Breast epithelium (tissue), 4 donors: ENCODE measurements around the gene ZNF106. TPM values are rescaled to one million over a fixed set of nuclear protein-coding genes. Genes with fewer than 3 reads are reported as not detected.

Experiments used
- DNase-seq, 2 donors: peaks; one replicate each; pipeline ENCODE4 v3.0.0-alpha.2; 2019; ENCODE audit warnings: low spot score in 2 of 2
- H3K27ac ChIP-seq, 2 donors: fragments of 200-600 bp; sonication (generic) in 1 of 2; one replicate each; pipeline ENCODE4 v1.5.1; 2016 to 2019; ENCODE audit warnings: mild to moderate bottlenecking in 1 of 2
- H3K27me3 ChIP-seq, 2 donors: fragments of 200-600 bp; sonication (generic) in 1 of 2; one replicate each; pipeline versions ENCODE4 v1.5.1 to v1.6.0; 2017 to 2019; ENCODE audit warnings: control low read depth in 1 of 2, mild to moderate bottlenecking in 1 of 2
- H3K36me3 ChIP-seq: fragments of 200-600 bp; one replicate; pipeline ENCODE4 v1.5.1; 2019
- H3K4me1 ChIP-seq, 2 donors: fragments of 200-600 bp; sonication (generic); one replicate each; pipeline ENCODE4 v1.5.1; 2016 to 2019; ENCODE audit warnings: control low read depth in 1 of 2
- H3K4me3 ChIP-seq, 3 donors: fragments of 200-600 bp; sonication (generic); 1 replicate in 2 of 3; 2 replicates in 1 of 3; pipeline ENCODE4 v1.5.1; 2016 to 2019; ENCODE audit warnings: mild to moderate bottlenecking in 3 of 3, moderate library complexity in 2 of 3
- H3K9me3 ChIP-seq, 2 donors: fragments of 200-600 bp; sonication (generic) in 1 of 2; one replicate each; pipeline ENCODE4 v1.5.1; 2016 to 2019; ENCODE audit warnings: control low read depth in 1 of 2
- CTCF ChIP-seq, 3 donors: fragments of 450-650 bp; IDR thresholded peaks; one replicate each; pipeline ENCODE4 v1.5.1; 2016 to 2017; ENCODE audit warnings: antibody characterized with exemption in 3 of 3, mild to moderate bottlenecking in 3 of 3, moderate library complexity in 3 of 3
- POLR2A ChIP-seq: fragments of 450-650 bp; IDR thresholded peaks from one replicate; pipeline ENCODE4 v1.6.1; 2016; ENCODE audit warnings: antibody characterized with exemption, mild to moderate bottlenecking, moderate library complexity
- POLR2AphosphoS5 ChIP-seq, 3 donors: sonication (generic); formaldehyde crosslinking; IDR thresholded peaks; one replicate each; pipeline ENCODE4 v1.6.1; 2017; ENCODE audit warnings: antibody characterized with exemption in 3 of 3
- intact Hi-C: fragments of 100-400 bp; cut with DNase I; formaldehyde crosslinking; loops from one replicate; pipeline ENCODE4 v1.15.1; 2023; ENCODE audit warnings: low total_unique reads
- total RNA-seq, 3 donors: library from RNA; depleted of rRNA; stranded (reverse); fragments of >200 nt; gene quantifications; one replicate each; pipeline ENCODE4 v1.1.0, GENCODE V29; 2016

Gene ZNF106
- total RNA-seq, 3 donors from 2014 or later = 59.6 to 151 (median 60.0) TPM

- intact Hi-C loops = no loop called here
- no peak for TF ChIP-seq POLR2A
- TF ChIP-seq POLR2AphosphoS5 (IDR thresholded peaks at IDR 0.05) = no peak
- no peak for TF ChIP-seq CTCF (IDR thresholded peaks at IDR 0.05)
- H3K36me3 ChIP-seq = no peaks in the 10 kb centered on the region
- no peaks in the 10 kb centered on the region for H3K9me3 ChIP-seq
- H3K27me3 ChIP-seq = no peaks in the 10 kb centered on the region
- DNase-seq = no peak
- no peaks in the 10 kb centered on the region for H3K4me1 ChIP-seq
- no peak overlapping the region for H3K4me3 ChIP-seq
- H3K27ac ChIP-seq = no peak overlapping the region
These were observed 117.7 kb downstream of the ZNF106 start for GRCh38 chr15:42373274-42373673.

- intact Hi-C loops = no loop called here
- Histone ChIP-seq H3K27ac (no peak overlapping the region), H3K4me1 (no peaks in the 10 kb centered on the region), H3K9me3 (no peaks in the 10 kb centered on the region), H3K27me3 (no peaks in the 10 kb centered on the region), H3K4me3 (no peak overlapping the region), H3K36me3 (no peaks in the 10 kb centered on the region)
- DNase-seq = no peak
- TF ChIP-seq CTCF (IDR thresholded peaks at IDR 0.05) (no peak), POLR2A (no peak), POLR2AphosphoS5 (IDR thresholded peaks at IDR 0.05) (no peak)
These were observed 119.8 kb downstream of the ZNF106 start for GRCh38 chr15:42371096-42371495.

- H3K4me1 ChIP-seq = no peaks in the 10 kb centered on the region
- intact Hi-C loops = no loop called here
- H3K27me3 ChIP-seq = no peaks in the 10 kb centered on the region
- no peak for DNase-seq
- H3K27ac ChIP-seq = no peak overlapping the region
- H3K36me3 ChIP-seq = no peaks in the 10 kb centered on the region
- TF ChIP-seq POLR2A (no peak), POLR2AphosphoS5 (IDR thresholded peaks at IDR 0.05) (no peak), CTCF (IDR thresholded peaks at IDR 0.05) (no peak)
- H3K9me3 ChIP-seq = no peaks in the 10 kb centered on the region
- H3K4me3 ChIP-seq = no peak overlapping the region
These were observed 122.8 kb downstream of the ZNF106 start for GRCh38 chr15:42368096-42368495.

- TF ChIP-seq POLR2A (no peak), POLR2AphosphoS5 (IDR thresholded peaks at IDR 0.05) (no peak), CTCF (IDR thresholded peaks at IDR 0.05) (no peak)
- H3K27ac ChIP-seq = no peak overlapping the region
- H3K27me3 ChIP-seq = no peaks in the 10 kb centered on the region
- DNase-seq = no peak
- intact Hi-C loops = no loop called here
- no peaks in the 10 kb centered on the region for H3K4me1 ChIP-seq
- no peaks in the 10 kb centered on the region for H3K36me3 ChIP-seq
- no peaks in the 10 kb centered on the region for H3K9me3 ChIP-seq
- no peak overlapping the region for H3K4me3 ChIP-seq
These were observed 123.9 kb downstream of the ZNF106 start for GRCh38 chr15:42367041-42367440.

- H3K4me3 ChIP-seq = no peak overlapping the region
- no peak overlapping the region for H3K27ac ChIP-seq
- H3K36me3 ChIP-seq = no peaks in the 10 kb centered on the region
- H3K4me1 ChIP-seq = no peaks in the 10 kb centered on the region
- intact Hi-C loops = no loop called here
- H3K27me3 ChIP-seq = no peaks in the 10 kb centered on the region
- DNase-seq = no peak
- H3K9me3 ChIP-seq = no peaks in the 10 kb centered on the region
- TF ChIP-seq POLR2A (no peak), CTCF (IDR thresholded peaks at IDR 0.05) (no peak), POLR2AphosphoS5 (IDR thresholded peaks at IDR 0.05) (no peak)
These were observed 124.9 kb downstream of the ZNF106 start for GRCh38 chr15:42365921-42366550.
